Measurements from ENCODE around the gene PLET1. TPM values are rescaled to one million over a fixed set of nuclear protein-coding genes. Genes with fewer than 3 reads are reported as not detected.
A peak's percentile ranks its signal among the peaks of the same experiment; 100 is the strongest.

Gene PLET1
- total and polyA plus RNA-seq, 7 experiments from 2014 or later, result not detected

DNA sequence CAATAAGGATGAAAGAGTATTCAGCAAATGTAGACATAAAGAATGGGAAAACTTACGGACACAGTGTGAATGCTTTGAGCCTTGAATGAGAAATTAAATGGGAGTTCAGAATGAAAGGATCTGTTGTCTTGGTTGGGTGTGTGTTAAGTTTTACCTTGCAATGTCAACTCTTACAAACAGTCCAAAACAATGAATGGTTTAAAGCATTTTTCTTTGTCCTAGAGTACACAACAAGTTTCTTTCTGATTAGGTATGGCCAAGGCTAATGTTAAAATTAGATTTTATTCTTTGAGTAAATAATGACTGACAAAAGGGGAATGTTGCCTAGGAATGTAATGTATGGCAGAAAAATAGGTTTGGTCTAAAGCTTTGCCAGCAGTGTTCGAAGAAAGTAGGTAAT lies 32.0 kb downstream of the PLET1 start:
- Histone ChIP-seq H3K36me3 (ENCODE audit: control insufficient read depth in 2 of 3, insufficient read depth in 3 of 3, low read length in 3 of 3) (peaks cover 10 to 25% (median 11%) of the 10 kb centered on the region in 3 experiments), H3K27ac (ENCODE audit: low read depth, low read length) (no peak overlapping the region), H3K27me3 (ENCODE audit: control insufficient read depth in 2 of 2, insufficient read depth in 2 of 2, low read length in 2 of 2) (no peaks in the 10 kb centered on the region), H3K4me3 (ENCODE audit: low read length) (no peak overlapping the region), H3K4me1 (ENCODE audit: control insufficient read depth in 2 of 2, insufficient read depth in 2 of 2, low read length in 2 of 2) (peaks cover 9% of the 10 kb centered on the region in 2 donors), H3K9me3 (ENCODE audit: control insufficient read depth in 2 of 3, low read length in 3 of 3) (no peaks in the 10 kb centered on the region)
- ChIA-PET POLR2A (no interaction called here), CTCF (interaction anchor here (2.7 kb wide), 1 partner anchor 52 kb away, joined by 13 read pairs; no protein-coding TSS in a partner anchor)
- H3K9me3 Mint-ChIP-seq, result peaks cover 0 to 2% (median 0%) of the 10 kb centered on the region in 11 donors
- peaks cover 0 to 2% (median 0%) of the 10 kb centered on the region in 5 donors for H3K27me3 Mint-ChIP-seq
- H3K4me3 Mint-ChIP-seq, result no peak overlapping the region
- peaks cover 11 to 38% (median 30%) of the 10 kb centered on the region in 7 donors for H3K4me1 Mint-ChIP-seq
- H3K36me3 Mint-ChIP-seq, result peaks cover 0 to 28% (median 20%) of the 10 kb centered on the region in 5 donors
- H3K27ac Mint-ChIP-seq, result peak overlapping the region in 3 of 9 donors; percentile 14 to 33 (median 26)
- intact Hi-C loops (cut with micrococcal nuclease), result loop anchor here (5.0 to 10.0 kb wide), 4 partner anchors 291 to 1649 kb away; partner anchors contain the start of genes SIK2 (in 2 of the 2), CLDN25 (in 1 of the 2), DIXDC1 (in 1 of the 2) and USP28 (in 1 of the 2)
- no peak for DNase-seq
- no peak for ATAC-seq

DNA sequence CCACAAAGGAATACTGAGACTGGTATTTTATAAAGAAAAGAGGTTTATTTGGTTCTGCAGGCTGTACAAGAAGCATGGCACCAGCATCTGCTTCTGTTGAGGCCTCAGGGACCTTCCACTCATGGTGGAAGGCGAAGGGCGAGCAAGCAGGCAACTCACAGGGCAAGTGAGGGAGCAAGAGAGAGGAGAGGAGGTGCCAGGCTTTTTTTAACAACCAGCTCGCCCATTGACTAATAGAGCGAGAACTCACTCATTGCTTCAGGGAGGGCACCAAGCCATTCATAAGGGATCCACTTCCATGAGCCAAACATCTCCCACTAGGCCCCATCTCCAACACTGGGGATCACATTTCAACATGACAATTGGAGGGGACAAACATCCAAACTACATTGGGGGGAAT lies 33.2 kb downstream of the PLET1 start:
- H3K4me1 Mint-ChIP-seq, result peaks cover 11 to 38% (median 30%) of the 10 kb centered on the region in 7 donors
- Histone ChIP-seq H3K27ac (ENCODE audit: low read depth, low read length) (no peak overlapping the region), H3K9me3 (ENCODE audit: control insufficient read depth in 2 of 3, low read length in 3 of 3) (no peaks in the 10 kb centered on the region), H3K36me3 (ENCODE audit: control insufficient read depth in 2 of 3, insufficient read depth in 3 of 3, low read length in 3 of 3) (peaks cover 10 to 25% (median 11%) of the 10 kb centered on the region in 3 experiments), H3K27me3 (ENCODE audit: control insufficient read depth in 2 of 2, insufficient read depth in 2 of 2, low read length in 2 of 2) (no peaks in the 10 kb centered on the region), H3K4me3 (ENCODE audit: low read length) (peak overlapping the region; percentile 100), H3K4me1 (ENCODE audit: control insufficient read depth in 2 of 2, insufficient read depth in 2 of 2, low read length in 2 of 2) (peaks cover 9% of the 10 kb centered on the region in 2 donors)
- ChIA-PET CTCF (no interaction called here), POLR2A (interaction anchor here (0.6 to 2.3 kb wide), 2 partner anchors 53 to 370 kb away, joined by 3 to 16 read pairs; no protein-coding TSS in a partner anchor)
- peak overlapping the region; percentile 92 to 99 (median 98) for H3K27ac Mint-ChIP-seq
- H3K27me3 Mint-ChIP-seq, result peaks cover 0 to 2% (median 0%) of the 10 kb centered on the region in 5 donors
- DNase-seq, result no peak
- H3K4me3 Mint-ChIP-seq, result peak overlapping the region; percentile 83 to 95 (median 91)
- peaks cover 0 to 2% (median 0%) of the 10 kb centered on the region in 11 donors for H3K9me3 Mint-ChIP-seq
- peaks cover 0 to 28% (median 20%) of the 10 kb centered on the region in 5 donors for H3K36me3 Mint-ChIP-seq
- no peak for ATAC-seq
- intact Hi-C loops (cut with micrococcal nuclease), result loop anchor here (2.0 to 10.0 kb wide), 6 partner anchors 290 to 1650 kb away; partner anchors contain the start of genes SIK2 (in 2 of the 2), ALG9 (in 1 of the 2), CLDN25 (in 1 of the 2) and DIXDC1 (in 1 of the 2)

DNA sequence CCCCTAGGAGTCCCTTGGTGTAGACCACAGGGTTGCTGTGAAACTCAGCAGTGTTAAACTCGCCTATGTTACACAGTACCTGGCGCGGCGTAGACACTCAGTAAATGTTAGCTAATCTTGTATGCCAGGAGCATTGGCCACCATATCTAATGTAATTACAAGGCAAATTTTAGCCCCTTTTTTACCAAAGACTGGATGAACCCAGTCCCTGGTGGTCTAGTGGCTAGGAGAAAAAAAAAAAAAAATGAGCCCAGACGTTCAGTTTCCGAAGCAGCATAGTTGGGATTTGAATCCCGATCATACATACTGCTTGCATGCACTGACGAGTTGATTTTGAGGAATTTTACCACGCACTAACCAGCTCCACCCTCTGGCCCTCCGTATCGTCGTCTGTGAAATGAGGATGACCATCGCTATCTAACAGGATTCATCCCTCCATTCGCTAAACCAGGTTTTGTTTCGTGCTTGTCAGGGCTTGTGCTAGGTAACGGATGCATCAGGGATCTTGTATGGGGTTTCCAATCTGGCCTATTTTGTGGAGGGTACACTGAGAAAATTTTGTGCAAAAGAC lies 33.7 kb downstream of the PLET1 start:
- H3K9me3 Mint-ChIP-seq, result peaks cover 0 to 2% (median 0%) of the 10 kb centered on the region in 11 donors
- no peaks in the 10 kb centered on the region for H3K27me3 ChIP-seq (ENCODE audit: control insufficient read depth in 2 of 2, insufficient read depth in 2 of 2, low read length in 2 of 2)
- H3K9me3 ChIP-seq (ENCODE audit: control insufficient read depth in 2 of 3, low read length in 3 of 3), result no peaks in the 10 kb centered on the region
- peaks cover 11 to 38% (median 30%) of the 10 kb centered on the region in 7 donors for H3K4me1 Mint-ChIP-seq
- POLR2A ChIA-PET, result interaction anchor here (0.7 to 2.3 kb wide), 5 partner anchors 22 to 1088 kb away, joined by 3 to 16 read pairs (median 4); partner anchors contain the start of gene TTC12
- H3K4me1 ChIP-seq (ENCODE audit: control insufficient read depth in 2 of 2, insufficient read depth in 2 of 2, low read length in 2 of 2), result peaks cover 9% of the 10 kb centered on the region in 2 donors
- intact Hi-C loops (cut with micrococcal nuclease), result loop anchor here (1.0 to 10.0 kb wide), 15 partner anchors 53 to 1650 kb away; partner anchors contain the start of genes CFAP68 (in 2 of the 2), FDXACB1 (in 2 of the 2), SDHD (in 2 of the 2) and SIK2 (in 2 of the 2)
- H3K27ac ChIP-seq (ENCODE audit: low read depth, low read length), result peak overlapping the region; percentile 95
- peaks cover 10 to 23% (median 11%) of the 10 kb centered on the region in 3 experiments for H3K36me3 ChIP-seq (ENCODE audit: control insufficient read depth in 2 of 3, insufficient read depth in 3 of 3, low read length in 3 of 3)
- peak overlapping the region; percentile 83 to 95 (median 91) for H3K4me3 Mint-ChIP-seq
- peaks cover 0 to 28% (median 18%) of the 10 kb centered on the region in 5 donors for H3K36me3 Mint-ChIP-seq
- CTCF ChIA-PET, result interaction anchor here (1.0 kb wide), 1 partner anchor 53 kb away, joined by 9 read pairs; no protein-coding TSS in a partner anchor
- ATAC-seq, result peak; percentile 73
- H3K27me3 Mint-ChIP-seq, result peaks cover 0 to 2% (median 0%) of the 10 kb centered on the region in 5 donors
- H3K4me3 ChIP-seq (ENCODE audit: low read length), result peak overlapping the region; percentile 100
- DNase-seq, result peak in 1 of 9 donors; percentile 4
- peak overlapping the region; percentile 92 to 99 (median 98) for H3K27ac Mint-ChIP-seq

DNA sequence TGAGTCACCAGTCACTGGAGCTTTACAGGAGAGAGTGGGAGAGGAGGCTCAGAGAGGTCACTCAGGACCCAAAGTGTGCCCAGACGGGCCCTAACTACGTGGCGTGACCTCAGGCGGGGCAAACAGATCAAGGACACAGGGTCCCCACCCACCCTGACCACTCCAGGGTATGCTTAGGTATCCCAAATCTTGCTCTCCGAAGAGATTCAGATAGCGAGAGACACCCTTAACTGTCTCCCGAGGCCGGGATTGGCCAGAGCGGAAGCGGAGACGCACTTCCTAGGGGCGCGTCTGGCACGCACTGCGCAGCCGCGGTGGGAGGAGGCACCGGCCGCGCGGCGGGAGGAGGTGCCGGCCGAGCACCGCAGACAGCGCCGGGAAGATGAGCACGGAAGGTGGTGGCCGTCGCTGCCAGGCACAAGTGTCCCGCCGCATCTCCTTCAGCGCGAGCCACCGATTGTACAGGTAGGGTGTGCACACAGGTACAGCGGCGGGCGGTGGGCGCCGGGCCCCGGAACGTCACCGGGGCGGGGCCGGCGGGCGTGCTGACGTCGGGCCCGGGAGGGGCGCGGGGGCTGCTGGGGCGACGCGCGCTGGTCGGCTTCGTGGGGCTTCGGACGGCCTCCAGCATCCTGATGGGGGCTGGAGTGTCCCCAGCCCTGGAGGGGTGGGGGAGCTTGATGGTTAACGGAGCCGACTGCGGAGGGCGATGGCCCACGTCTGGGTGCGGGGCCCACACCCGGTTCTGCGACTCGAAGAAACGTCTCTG lies 34.4 kb downstream of the PLET1 start, which contains the start of gene PTS:
Gene PTS, plus strand, starts transcription at position 367 of the 769 bp plus-strand sequence. Its CDS starts 16 bp downstream, at position 383.
- Mint-ChIP-seq H3K27me3 (peaks cover 0 to 2% (median 0%) of the 10 kb centered on the region in 5 donors), H3K27ac (peak within 1 kb of the TSS; percentile 92 to 99 (median 98)), H3K36me3 (peaks cover 0 to 26% (median 17%) of the 10 kb centered on the region in 5 donors), H3K9me3 (peaks cover 0 to 2% (median 0%) of the 10 kb centered on the region in 11 donors), H3K4me3 (peak within 1 kb of the TSS; percentile 83 to 95 (median 91)), H3K4me1 (peaks cover 11 to 38% (median 30%) of the 10 kb centered on the region in 7 donors)
- DNase-seq (peak; percentile 79 to 90 (median 88)), ATAC-seq (peak; percentile 94)
- Histone ChIP-seq H3K4me1 (ENCODE audit: control insufficient read depth in 2 of 2, insufficient read depth in 2 of 2, low read length in 2 of 2) (peaks cover 9% of the 10 kb centered on the region in 2 donors), H3K9me3 (ENCODE audit: control insufficient read depth in 2 of 3, low read length in 3 of 3) (no peaks in the 10 kb centered on the region), H3K36me3 (ENCODE audit: control insufficient read depth in 2 of 3, insufficient read depth in 3 of 3, low read length in 3 of 3) (peaks cover 10 to 17% (median 11%) of the 10 kb centered on the region in 3 experiments), H3K27me3 (ENCODE audit: control insufficient read depth in 2 of 2, insufficient read depth in 2 of 2, low read length in 2 of 2) (no peaks in the 10 kb centered on the region), H3K27ac (ENCODE audit: low read depth, low read length) (peak within 1 kb of the TSS; percentile 95), H3K4me3 (ENCODE audit: low read length) (peak within 1 kb of the TSS; percentile 100)
- ChIA-PET CTCF (interaction anchor here (0.5 to 1.0 kb wide), 2 partner anchors 54 to 1570 kb away, joined by 3 to 9 read pairs; no protein-coding TSS in a partner anchor), POLR2A (interaction anchor here (0.7 to 2.3 kb wide), 8 partner anchors 21 to 1088 kb away, joined by 3 to 16 read pairs (median 4); partner anchors contain the start of genes POU2AF1 and TTC12)
- intact Hi-C loops (cut with micrococcal nuclease), result loop anchor here (1.0 to 10.0 kb wide), 15 partner anchors 54 to 1651 kb away; partner anchors contain the start of genes CFAP68 (in 2 of the 2), FDXACB1 (in 2 of the 2), SDHD (in 2 of the 2) and SIK2 (in 2 of the 2)

DNA sequence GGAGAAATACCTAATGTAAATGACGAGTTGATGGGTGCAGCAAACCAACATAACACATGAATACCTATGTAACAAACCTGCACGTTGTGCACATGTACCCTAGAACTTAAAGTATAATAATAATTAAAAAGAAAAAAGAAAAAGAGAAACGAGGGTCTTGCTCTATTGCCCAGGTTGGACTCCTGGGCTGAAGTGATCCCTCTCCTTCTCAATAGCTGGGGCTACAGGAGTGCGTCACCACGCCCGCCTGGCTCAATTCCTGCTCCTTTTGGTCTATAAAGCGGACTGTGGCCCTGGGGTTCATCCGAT lies 35.0 kb downstream of the PLET1 start:
- ChIA-PET CTCF (interaction anchor here (0.5 kb wide), 1 partner anchor 1571 kb away, joined by 3 read pairs; no protein-coding TSS in a partner anchor), POLR2A (interaction anchor here (0.6 to 2.3 kb wide), 6 partner anchors 9 to 1089 kb away, joined by 3 to 16 read pairs (median 3); partner anchors contain the start of genes POU2AF1 and TTC12)
- Histone ChIP-seq H3K4me1 (ENCODE audit: control insufficient read depth in 2 of 2, insufficient read depth in 2 of 2, low read length in 2 of 2) (peaks cover 9% of the 10 kb centered on the region in 2 donors), H3K27ac (ENCODE audit: low read depth, low read length) (peak overlapping the region; percentile 95), H3K36me3 (ENCODE audit: control insufficient read depth in 2 of 3, insufficient read depth in 3 of 3, low read length in 3 of 3) (peaks cover 7 to 13% (median 10%) of the 10 kb centered on the region in 3 experiments), H3K4me3 (ENCODE audit: low read length) (peak overlapping the region; percentile 100), H3K27me3 (ENCODE audit: control insufficient read depth in 2 of 2, insufficient read depth in 2 of 2, low read length in 2 of 2) (no peaks in the 10 kb centered on the region), H3K9me3 (ENCODE audit: control insufficient read depth in 2 of 3, low read length in 3 of 3) (no peaks in the 10 kb centered on the region)
- ATAC-seq (no peak), DNase-seq (no peak)
- intact Hi-C loops (cut with micrococcal nuclease), result loop anchor here (1.0 to 10.0 kb wide), 16 partner anchors 55 to 1652 kb away; partner anchors contain the start of genes CFAP68 (in 2 of the 2), DLAT (in 2 of the 2), FDXACB1 (in 2 of the 2) and SDHD (in 2 of the 2)
- H3K9me3 Mint-ChIP-seq, result peaks cover 0 to 2% (median 0%) of the 10 kb centered on the region in 11 donors
- peak overlapping the region; percentile 92 to 99 (median 98) for H3K27ac Mint-ChIP-seq
- peaks cover 11 to 38% (median 30%) of the 10 kb centered on the region in 7 donors for H3K4me1 Mint-ChIP-seq
- H3K4me3 Mint-ChIP-seq, result peak overlapping the region; percentile 83 to 95 (median 91)
- H3K36me3 Mint-ChIP-seq, result peaks cover 0 to 20% (median 16%) of the 10 kb centered on the region in 5 donors
- H3K27me3 Mint-ChIP-seq, result peaks cover 0 to 2% (median 0%) of the 10 kb centered on the region in 5 donors

All from naive thymus-derived CD4-positive, alpha-beta T cell (primary cell).